DOHH2 (cell line): ENCODE measurements around the gene GPR108.
A peak's percentile ranks its signal among the peaks of the same experiment; 100 is the strongest.

Experiments
- H3F3A ChIP-seq: fragments of 200-600 bp; sonication (generic), shearing (Covaris generic); 2 replicates; pipeline ENCODE4 v1.6.0; 2016; ENCODE audit warnings: antibody characterized with exemption, mild to moderate bottlenecking; ENCODE audit not compliant: control insufficient read depth, insufficient read depth
- H3K27ac ChIP-seq: fragments of 200-600 bp; sonication (generic); 2 replicates; pipeline ENCODE4 v1.5.1; 2014; ENCODE audit warnings: low read depth, mild to moderate bottlenecking, low read length, moderate library complexity
- H3K27me3 ChIP-seq: fragments of 200-600 bp; sonication (generic); 2 replicates; pipeline ENCODE4 v1.6.1; 2014; ENCODE audit warnings: mild to moderate bottlenecking, low read length, mixed read lengths; ENCODE audit not compliant: control insufficient read depth
- H3K36me3 ChIP-seq: fragments of 200-600 bp; sonication (generic); 2 replicates; pipeline ENCODE4 v1.6.1; 2014; ENCODE audit warnings: mild to moderate bottlenecking, low read length, moderate library complexity, mixed read lengths; ENCODE audit not compliant: control insufficient read depth
- H3K4me1 ChIP-seq: fragments of 200-600 bp; sonication (generic); 2 replicates; pipeline ENCODE4 v1.6.1; 2014; ENCODE audit warnings: mild to moderate bottlenecking, low read length, mixed read lengths; ENCODE audit not compliant: control insufficient read depth
- H3K4me2 ChIP-seq: fragments of 200-600 bp; sonication (generic); 2 replicates; pipeline ENCODE4 v1.6.0; 2014; ENCODE audit warnings: mild to moderate bottlenecking, low read length, moderate library complexity
- H3K4me3 ChIP-seq: fragments of 200-600 bp; sonication (generic); 2 replicates; pipeline ENCODE4 v1.5.1; 2014; ENCODE audit warnings: mild to moderate bottlenecking, low read length, mixed read lengths
- H3K79me2 ChIP-seq: fragments of 200-600 bp; sonication (generic); 2 replicates; pipeline ENCODE4 v1.6.1; 2014; ENCODE audit warnings: mild to moderate bottlenecking, low read length, mixed read lengths; ENCODE audit not compliant: control insufficient read depth
- H3K9me2 ChIP-seq: fragments of 200-600 bp; sonication (generic); replicated peaks from 2 replicates; pipeline ENCODE4 v1.6.1; 2014; ENCODE audit warnings: mild to moderate bottlenecking, low read length, mixed read lengths; ENCODE audit not compliant: control insufficient read depth
- H3K9me3 ChIP-seq: fragments of 200-600 bp; sonication (generic); 2 replicates; pipeline ENCODE4 v1.6.1; 2014; ENCODE audit warnings: antibody characterized with exemption, low read length, mixed read lengths; ENCODE audit not compliant: control insufficient read depth, insufficient read depth
- H4K20me1 ChIP-seq: fragments of 200-600 bp; sonication (generic); 2 replicates; pipeline ENCODE4 v1.6.0; 2014; ENCODE audit warnings: low read depth, mild to moderate bottlenecking, antibody characterized with exemption, low read length, moderate library complexity; ENCODE audit not compliant: control insufficient read depth, insufficient read depth
- CTCF ChIP-seq: fragments of 200-600 bp; sonication (generic); IDR thresholded peaks from one replicate; pipeline ENCODE4 v1.5.1; 2014; ENCODE audit warnings: antibody characterized with exemption, mild to moderate bottlenecking, low read depth, low read length; ENCODE audit not compliant: poor library complexity, severe bottlenecking
- EZH2phosphoT487 ChIP-seq: fragments of 200-600 bp; sonication (generic); IDR thresholded peaks from 2 replicates; pipeline ENCODE4 v1.6.1; 2017; ENCODE audit warnings: borderline replicate concordance, mild to moderate bottlenecking, antibody characterized with exemption, low read length, moderate library complexity, mixed read lengths

Gene GPR108

GRCh38 chr19:6761053-6761676, 23.8 kb upstream of the GPR108 start:
- H3K4me1 ChIP-seq = peaks cover 9% of the 10 kb centered on the region
- no peaks in the 10 kb centered on the region for H4K20me1 ChIP-seq
- peaks cover 7% of the 10 kb centered on the region; the same call in 1 of the 2 replicates for H3K9me3 ChIP-seq
- no peaks in the 10 kb centered on the region for H3K9me2 ChIP-seq
- TF ChIP-seq EZH2phosphoT487 = no peak
- no peak for TF ChIP-seq CTCF
- H3K79me2 ChIP-seq = peaks cover 1% of the 10 kb centered on the region; the same call in 1 of the 2 replicates
- H3F3A ChIP-seq = no peaks in the 10 kb centered on the region
- peaks cover 9% of the 10 kb centered on the region for H3K36me3 ChIP-seq
- no peak overlapping the region for H3K27ac ChIP-seq
- H3K4me3 ChIP-seq = 0 out of 2 replicates have a peak overlapping the region, but pooled peaks have one; percentile 11
- H3K4me2 ChIP-seq = no peak overlapping the region; the same call in 1 of the 2 replicates
- H3K27me3 ChIP-seq = no peaks in the 10 kb centered on the region

GRCh38 chr19:6760606-6761005, 23.2 kb upstream of the GPR108 start:
- TF ChIP-seq CTCF = no peak
- no peak for TF ChIP-seq EZH2phosphoT487
- peaks cover 7% of the 10 kb centered on the region; the same call in 1 of the 2 replicates for H3K9me3 ChIP-seq
- H3K79me2 ChIP-seq = no peaks in the 10 kb centered on the region
- H4K20me1 ChIP-seq = no peaks in the 10 kb centered on the region
- no peak overlapping the region for H3K4me3 ChIP-seq
- peaks cover 9% of the 10 kb centered on the region for H3K36me3 ChIP-seq
- no peaks in the 10 kb centered on the region for H3K27me3 ChIP-seq
- no peaks in the 10 kb centered on the region for H3F3A ChIP-seq
- H3K27ac ChIP-seq = no peak overlapping the region
- peaks cover 3% of the 10 kb centered on the region; the same call in 1 of the 2 replicates for H3K4me1 ChIP-seq
- no peak overlapping the region for H3K4me2 ChIP-seq
- no peaks in the 10 kb centered on the region for H3K9me2 ChIP-seq

DNA sequence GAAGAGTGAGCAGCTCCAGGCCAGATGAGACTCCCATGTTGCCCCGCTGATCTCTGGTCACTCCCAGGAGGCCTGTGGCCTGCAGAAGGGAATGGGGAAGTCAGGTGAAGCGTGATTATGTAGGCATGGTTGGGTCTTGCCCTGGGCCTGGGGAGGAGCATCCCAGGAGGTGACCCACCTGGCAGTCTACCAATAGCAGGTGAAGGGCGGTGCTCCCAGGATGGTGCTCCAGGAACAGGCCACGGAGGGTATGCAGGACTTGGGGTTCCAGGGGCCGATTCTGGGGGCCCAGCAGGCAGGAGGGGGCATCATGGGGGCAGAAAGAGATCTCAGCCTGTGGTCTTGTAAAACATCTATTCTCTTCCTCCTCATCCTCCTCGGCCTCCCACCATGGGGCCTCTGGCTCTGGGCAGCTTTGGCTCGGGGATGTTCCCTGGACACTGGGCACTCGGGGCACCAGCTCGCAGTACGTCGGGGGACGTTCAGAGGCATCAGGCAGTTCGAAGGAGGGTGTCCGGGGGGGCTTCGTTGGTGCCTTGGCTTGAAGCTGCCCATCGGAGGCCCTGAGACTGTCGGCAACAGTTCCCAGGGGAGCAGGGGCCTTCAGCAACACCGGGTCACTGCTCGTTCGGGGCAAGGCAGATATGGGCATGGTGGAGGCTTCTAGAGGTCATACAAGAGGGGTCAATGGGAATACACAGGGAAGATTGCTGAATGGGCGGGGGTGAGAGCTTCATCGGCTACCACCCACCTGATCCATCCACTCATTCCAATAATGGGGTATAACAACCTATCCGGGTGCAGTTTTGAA, 17.5 kb upstream of the GPR108 start:
- TF ChIP-seq EZH2phosphoT487 = no peak
- no peak for TF ChIP-seq CTCF
- Histone ChIP-seq H3K27me3 (no peaks in the 10 kb centered on the region), H3K4me2 (no peak overlapping the region), H3K27ac (no peak overlapping the region), H3K4me1 (peaks cover 13% of the 10 kb centered on the region), H3K36me3 (peaks cover 5% of the 10 kb centered on the region), H3K9me2 (no peaks in the 10 kb centered on the region), H3K79me2 (no peaks in the 10 kb centered on the region), H4K20me1 (no peaks in the 10 kb centered on the region), H3K9me3 (no peaks in the 10 kb centered on the region), H3K4me3 (no peak overlapping the region), H3F3A (no peaks in the 10 kb centered on the region)
